Trophoblast cell (in vitro differentiated cells and primary cell): ENCODE results near the gene CDH15.
"Not testable (repeated sequence)": the region's sequence is repeated elsewhere in the genome, so short reads cannot be mapped to it uniquely, and the experiment has no call there.

Source experiments
- DNase-seq, 2 donors: peaks; one replicate each; pipeline ENCODE4 v3.0.0-alpha.2; 2016
- H2AFZ ChIP-seq: 2 replicates; pipeline ENCODE4 v1.6.1; 2013; ENCODE audit warnings: low read length, moderate library complexity, mild to moderate bottlenecking; ENCODE audit not compliant: insufficient read depth, poor library complexity
- H2AK5ac ChIP-seq: 2 replicates; pipeline ENCODE4 v1.6.1; 2013; ENCODE audit warnings: mild to moderate bottlenecking, low read length
- H2BK120ac ChIP-seq: 2 replicates; pipeline ENCODE4 v1.6.1; 2013; ENCODE audit warnings: low read length, mild to moderate bottlenecking, moderate library complexity; ENCODE audit not compliant: insufficient read depth, poor library complexity
- H2BK12ac ChIP-seq: 2 replicates; pipeline ENCODE4 v1.6.1; 2013; ENCODE audit warnings: mild to moderate bottlenecking, low read length, moderate library complexity
- H2BK5ac ChIP-seq: 2 replicates; pipeline ENCODE4 v1.6.1; 2013; ENCODE audit warnings: low read length, low read depth, moderate library complexity, mild to moderate bottlenecking; ENCODE audit not compliant: poor library complexity
- H3K14ac ChIP-seq: 2 replicates; pipeline ENCODE4 v1.6.1; 2013; ENCODE audit warnings: mild to moderate bottlenecking, low read length
- H3K18ac ChIP-seq: 2 replicates; pipeline ENCODE4 v1.6.1; 2013; ENCODE audit warnings: mild to moderate bottlenecking, low read length
- H3K23ac ChIP-seq: 2 replicates; pipeline ENCODE4 v1.6.1; 2013; ENCODE audit warnings: low read length
- H3K27ac ChIP-seq: 2 replicates; pipeline ENCODE4 v1.5.1; 2013; ENCODE audit warnings: low read depth, mild to moderate bottlenecking, inconsistent platforms, low read length, moderate library complexity
- H3K27me3 ChIP-seq: 2 replicates; pipeline ENCODE4 v1.6.1; 2013; ENCODE audit warnings: inconsistent platforms, mild to moderate bottlenecking, low read length, moderate library complexity; ENCODE audit not compliant: insufficient read depth
- H3K36me3 ChIP-seq, 2 experiments: 1 replicate in 1 of 2; 2 replicates in 1 of 2; pipeline ENCODE4 v1.6.1; 2013; ENCODE audit warnings: low read length in 2 of 2, mild to moderate bottlenecking in 2 of 2, moderate library complexity in 1 of 2; ENCODE audit not compliant: insufficient read depth in 2 of 2, control insufficient read depth in 1 of 2
- H3K4ac ChIP-seq: 2 replicates; pipeline ENCODE4 v1.6.1; 2013; ENCODE audit warnings: low read depth, mild to moderate bottlenecking, low read length, moderate library complexity
- H3K4me1 ChIP-seq, 2 experiments: 1 replicate in 1 of 2; 2 replicates in 1 of 2; pipeline ENCODE4 v1.6.1; 2013; ENCODE audit warnings: low read length in 2 of 2, mild to moderate bottlenecking in 2 of 2, moderate library complexity in 1 of 2; ENCODE audit not compliant: insufficient read depth in 2 of 2, control insufficient read depth in 1 of 2
- H3K4me2 ChIP-seq: 2 replicates; pipeline ENCODE4 v1.6.1; 2013; ENCODE audit warnings: inconsistent platforms, mild to moderate bottlenecking, low read length, moderate library complexity
- H3K4me3 ChIP-seq: 2 replicates; pipeline ENCODE4 v1.5.1; 2013; ENCODE audit warnings: mild to moderate bottlenecking, low read depth, low read length, inconsistent platforms
- H3K79me1 ChIP-seq: one replicate; pipeline ENCODE4 v1.6.1; 2013; ENCODE audit warnings: low read length
- H3K79me2 ChIP-seq: 2 replicates; pipeline ENCODE4 v1.6.1; 2013; ENCODE audit warnings: low read length, mild to moderate bottlenecking; ENCODE audit not compliant: control insufficient read depth, insufficient read depth, poor library complexity
- H3K9ac ChIP-seq: 2 replicates; pipeline ENCODE4 v1.6.1; 2013; ENCODE audit warnings: mild to moderate bottlenecking, low read length
- H3K9me3 ChIP-seq: 2 replicates; pipeline ENCODE4 v1.6.1; 2013; ENCODE audit warnings: low read depth, mild to moderate bottlenecking, control low read depth, inconsistent platforms, low read length; ENCODE audit not compliant: insufficient read depth
- H4K12ac ChIP-seq: 2 replicates; pipeline ENCODE4 v1.6.1; 2013; ENCODE audit warnings: low read depth, mild to moderate bottlenecking, low read length, moderate library complexity
- H4K8ac ChIP-seq: 2 replicates; pipeline ENCODE4 v1.6.1; 2013; ENCODE audit warnings: low read depth, mild to moderate bottlenecking, low read length, moderate library complexity
- H4K91ac ChIP-seq: one replicate; pipeline ENCODE4 v1.6.1; 2013; ENCODE audit warnings: low read depth, mild to moderate bottlenecking, low read length, moderate library complexity
- WGBS: extraction: QIAGEN DNeasy Blood & Tissue Kit; methylation state at CpG from one replicate; pipeline ENCODE4 v1.1.7; 2013; ENCODE audit warnings: missing lambda C conversion rate; ENCODE audit not compliant: insufficient read length, insufficient coverage; ENCODE audit errors: extremely low coverage; 5-methylcytosine and 5-hydroxymethylcytosine counted together

CDH15 gene

DNA sequence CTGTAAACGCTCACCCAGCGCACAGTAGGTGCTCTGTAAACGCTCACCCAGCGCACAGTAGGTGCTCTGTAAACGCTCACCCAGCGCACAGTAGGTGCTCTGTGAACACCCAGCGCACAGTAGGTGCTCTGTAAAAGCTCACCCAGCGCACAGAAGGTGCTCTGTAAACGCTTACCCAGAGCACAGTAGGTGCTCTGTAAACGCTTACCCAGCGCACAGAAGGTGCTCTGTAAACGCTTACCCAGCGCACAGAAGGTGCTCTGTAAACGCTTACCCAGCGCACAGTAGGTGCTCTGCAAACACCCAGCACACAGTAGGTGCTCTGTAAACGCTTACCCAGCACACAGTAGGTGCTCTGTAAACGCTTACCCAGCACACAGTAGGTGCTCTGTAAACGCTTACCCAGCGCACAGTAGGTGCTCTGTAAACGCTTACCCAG is 15.1 kb downstream of the CDH15 start:
- H4K8ac ChIP-seq, H3K18ac ChIP-seq, H3K79me2 ChIP-seq, H4K91ac ChIP-seq, DNase-seq, H3K4ac ChIP-seq, H3K36me3 ChIP-seq, H3K9me3 ChIP-seq, H3K9ac ChIP-seq, H2BK5ac ChIP-seq, H3K23ac ChIP-seq, H4K12ac ChIP-seq, H3K79me1 ChIP-seq, H2AFZ ChIP-seq, H2BK120ac ChIP-seq, H3K27me3 ChIP-seq, H3K4me2 ChIP-seq, H2AK5ac ChIP-seq, H2BK12ac ChIP-seq, H3K4me3 ChIP-seq, H3K14ac ChIP-seq, H3K4me1 ChIP-seq, H3K27ac ChIP-seq: not testable (repeated sequence)
- WGBS, result no CpG with 5 or more reads among the region's 20 CpGs

DNA sequence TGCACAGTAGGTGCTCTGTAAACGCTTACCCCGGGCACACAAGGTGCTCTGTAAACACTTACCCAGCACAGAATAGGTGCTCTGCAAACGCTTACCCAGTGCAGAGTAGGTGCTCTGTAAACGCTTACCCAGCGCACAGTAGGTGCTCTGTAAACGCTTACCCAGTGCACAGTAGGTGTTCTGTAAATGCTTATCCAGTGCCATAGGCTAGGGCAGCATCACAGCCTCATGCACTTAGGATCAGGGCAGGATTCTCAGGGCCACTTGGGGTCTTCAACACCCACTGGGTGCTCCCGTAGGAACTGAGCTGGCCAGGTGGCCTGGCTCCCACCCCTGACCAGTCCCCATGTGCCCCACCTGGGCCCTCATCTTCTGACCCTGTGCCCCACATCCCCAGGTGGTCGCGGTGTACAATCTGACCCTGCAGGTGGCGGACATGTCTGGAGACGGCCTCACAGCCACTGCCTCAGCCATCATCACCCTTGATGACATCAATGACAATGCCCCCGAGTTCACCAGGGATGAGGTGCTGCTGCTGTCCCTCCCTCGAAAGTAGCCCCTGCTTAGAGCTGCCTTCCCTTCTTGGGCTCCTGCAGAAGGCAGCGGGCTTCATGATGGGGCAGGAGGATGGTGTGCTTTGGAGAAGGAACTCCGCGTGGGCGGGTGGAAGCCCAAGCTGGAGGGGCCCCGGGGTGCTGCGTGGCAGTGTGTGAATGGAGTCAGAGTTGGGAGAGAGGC is 15.7 kb downstream of the CDH15 start:
- no CpG with 5 or more reads among the region's 19 CpGs for WGBS
- no peak overlapping the region for H2BK12ac ChIP-seq
- no peak overlapping the region for H4K12ac ChIP-seq

DNA sequence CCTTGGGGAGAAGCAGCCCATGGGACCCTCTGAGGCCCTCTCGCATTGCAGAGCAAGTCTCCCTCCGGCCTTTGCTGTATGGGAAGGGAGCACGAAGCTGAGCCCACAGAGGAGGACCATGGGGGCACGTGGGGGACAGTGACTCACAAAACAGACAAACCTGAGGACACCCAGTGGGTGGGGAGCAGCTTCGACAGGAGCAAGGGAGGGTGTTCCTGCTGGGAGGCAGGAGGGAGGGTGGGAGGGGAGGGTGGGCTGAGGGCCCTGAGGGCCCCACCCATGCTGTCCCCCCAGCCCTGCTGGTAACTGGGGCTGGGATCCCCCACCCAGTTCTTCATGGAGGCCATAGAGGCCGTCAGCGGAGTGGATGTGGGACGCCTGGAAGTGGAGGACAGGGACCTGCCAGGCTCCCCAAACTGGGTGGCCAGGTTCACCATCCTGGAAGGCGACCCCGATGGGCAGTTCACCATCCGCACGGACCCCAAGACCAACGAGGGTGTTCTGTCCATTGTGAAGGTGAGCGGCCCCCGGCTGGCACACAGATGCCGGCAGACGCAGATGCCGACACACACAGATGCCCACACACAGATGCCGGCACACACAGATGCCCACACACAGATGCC is 16.3 kb downstream of the CDH15 start:
- Histone ChIP-seq H3K79me1 (no peaks in the 10 kb centered on the region), H2AK5ac (no peak overlapping the region), H3K9me3 (peaks cover 6% of the 10 kb centered on the region), H3K9ac (no peak overlapping the region), H2BK5ac (no peak overlapping the region), H3K14ac (no peak overlapping the region), H3K23ac (no peak overlapping the region), H4K8ac (no peak overlapping the region), H4K91ac (no peak overlapping the region), H4K12ac (no peak overlapping the region), H3K4ac (no peak overlapping the region), H3K36me3 (no peaks in the 10 kb centered on the region), H3K27me3 (peaks cover 4% of the 10 kb centered on the region), H2BK12ac (no peak overlapping the region), H3K79me2 (no peaks in the 10 kb centered on the region), H2BK120ac (no peak overlapping the region), H3K4me3 (no peak overlapping the region), H2AFZ (no peak overlapping the region), H3K4me2 (no peak overlapping the region), H3K18ac (no peak overlapping the region), H3K27ac (no peak overlapping the region), H3K4me1 (peaks cover 0 to 4% of the 10 kb centered on the region in 2 experiments)
- DNase-seq, result no peak
- no CpG with 5 or more reads among the region's 19 CpGs for WGBS

More for the DNA sequence above, 15.7 kb downstream of the CDH15 start:
- H3K36me3 ChIP-seq, result no peaks in the 10 kb centered on the region
- no peak overlapping the region for H2AK5ac ChIP-seq
- no peak overlapping the region for H3K4me3 ChIP-seq
- H3K4me1 ChIP-seq, result peaks cover 0 to 3% of the 10 kb centered on the region in 2 experiments
- no peak overlapping the region for H3K9ac ChIP-seq
- H3K23ac ChIP-seq, result no peak overlapping the region
- H2BK120ac ChIP-seq, result no peak overlapping the region
- no peaks in the 10 kb centered on the region for H3K79me2 ChIP-seq
- H3K4me2 ChIP-seq, result no peak overlapping the region
- peak; percentile 18 to 29 for DNase-seq
- H3K14ac ChIP-seq, result no peak overlapping the region
- H3K4ac ChIP-seq, result no peak overlapping the region
- H2AFZ ChIP-seq, result no peak overlapping the region
- H4K91ac ChIP-seq, result no peak overlapping the region
- peaks cover 3% of the 10 kb centered on the region for H3K27me3 ChIP-seq
- no peak overlapping the region for H4K8ac ChIP-seq
- H3K27ac ChIP-seq, result no peak overlapping the region
- no peaks in the 10 kb centered on the region for H3K79me1 ChIP-seq
- H3K9me3 ChIP-seq, result peaks cover 4% of the 10 kb centered on the region
- no peak overlapping the region for H2BK5ac ChIP-seq
- no peak overlapping the region for H3K18ac ChIP-seq

GRCh38 chr16:89188471-89189357 is 17.2 kb downstream of the CDH15 start:
- H3K14ac ChIP-seq, H3K9me3 ChIP-seq, H3K27me3 ChIP-seq, H4K91ac ChIP-seq, H3K4me3 ChIP-seq, H2AK5ac ChIP-seq, H3K23ac ChIP-seq, H2BK12ac ChIP-seq, H2BK5ac ChIP-seq, H2AFZ ChIP-seq, H3K4ac ChIP-seq, H3K79me2 ChIP-seq, H3K36me3 ChIP-seq, H4K12ac ChIP-seq, DNase-seq, H3K4me2 ChIP-seq, H3K4me1 ChIP-seq, H3K27ac ChIP-seq, H2BK120ac ChIP-seq, H3K79me1 ChIP-seq, H3K18ac ChIP-seq, H4K8ac ChIP-seq, H3K9ac ChIP-seq: not testable (repeated sequence)
- no CpG with 5 or more reads among the region's 25 CpGs for WGBS
